PC-9 (cell line): ENCODE results near the gene NCAN. TPM values are rescaled to one million over a fixed set of nuclear protein-coding genes. Genes with fewer than 3 reads are reported as not detected.
A peak's percentile ranks its signal among the peaks of the same experiment; 100 is the strongest.
"Not testable (repeated sequence)": the region's sequence is repeated elsewhere in the genome, so short reads cannot be mapped to it uniquely, and the experiment has no call there.

Experiments
- BruUV-seq: library from RNA; stranded (reverse); fragments of 400-500 nt; replicated peaks from 2 replicates; lab custom pipeline; 2021; lab: Mats Ljungman, UMichigan
- CTCF ChIA-PET: fragments of 300-600 bp; sonication (Branson Sonifier 250); formaldehyde crosslinking; loops from one replicate; lab custom pipeline; 2022; ENCODE audit warnings: antibody characterized with exemption; lab: Charles Lee
- POLR2A ChIA-PET: fragments of 300-600 bp; sonication (Branson Sonifier 250); formaldehyde crosslinking; loops from one replicate; lab custom pipeline; 2022; ENCODE audit warnings: antibody characterized with exemption; ENCODE audit not compliant: unreplicated experiment; lab: Charles Lee
- DNase-seq, 2 experiments: peaks; one replicate each; pipeline versions ENCODE4 v3.0.0 to v3.0.0-alpha.2; 2015 to 2022; ENCODE audit warnings: mixed read lengths in 1 of 2
- H2AFZ ChIP-seq: fragments of 200-600 bp; sonication (generic); 2 replicates; pipeline ENCODE4 v1.8.1; 2017; ENCODE audit warnings: antibody characterized with exemption
- H3F3A ChIP-seq: fragments of 200-600 bp; sonication (generic); 2 replicates; pipeline ENCODE4 v1.8.1; 2017; ENCODE audit warnings: antibody characterized with exemption, mild to moderate bottlenecking, low read depth; ENCODE audit not compliant: insufficient read depth
- H3K27ac ChIP-seq: fragments of 200-600 bp; sonication (generic); 2 replicates; pipeline ENCODE4 v1.6.1; 2016; ENCODE audit warnings: mixed run types
- H3K27me3 ChIP-seq: fragments of 200-600 bp; sonication (generic); 2 replicates; pipeline ENCODE4 v1.6.1; 2016; ENCODE audit warnings: low read depth, mixed run types; ENCODE audit not compliant: insufficient read depth
- H3K36me3 ChIP-seq: fragments of 200-600 bp; sonication (generic); 2 replicates; pipeline ENCODE4 v1.6.1; 2016; ENCODE audit warnings: low read depth, mixed run types
- H3K4me1 ChIP-seq: fragments of 200-600 bp; sonication (generic); replicated peaks from 2 replicates; pipeline ENCODE4 v1.6.1; 2016; ENCODE audit warnings: mixed run types; ENCODE audit not compliant: insufficient read depth
- H3K4me2 ChIP-seq: fragments of 200-600 bp; sonication (generic); 2 replicates; pipeline ENCODE4 v1.6.1; 2017; ENCODE audit warnings: mixed run types
- H3K4me3 ChIP-seq: fragments of 200-600 bp; sonication (generic); 2 replicates; pipeline ENCODE4 v1.6.1; 2016; ENCODE audit warnings: mixed run types
- H3K79me2 ChIP-seq: fragments of 200-600 bp; sonication (generic); 2 replicates; pipeline ENCODE4 v1.6.1; 2017; ENCODE audit warnings: low read depth, mixed run types
- H3K9me2 ChIP-seq: fragments of 200-600 bp; sonication (generic); 2 replicates; pipeline ENCODE4 v1.8.1; 2017; ENCODE audit warnings: mild to moderate bottlenecking; ENCODE audit not compliant: insufficient read depth
- H3K9me3 ChIP-seq: fragments of 200-600 bp; sonication (generic); 2 replicates; pipeline ENCODE4 v1.8.1; 2016; ENCODE audit warnings: low read depth; ENCODE audit not compliant: insufficient read depth
- H4K20me1 ChIP-seq: fragments of 200-600 bp; sonication (generic); 2 replicates; pipeline ENCODE4 v1.8.1; 2017; ENCODE audit not compliant: insufficient read depth
- CTCF ChIP-seq: fragments of 200-600 bp; sonication (generic); conservative IDR thresholded peaks from 2 replicates; pipeline ENCODE4 v1.6.1; 2017; ENCODE audit warnings: mixed run types, antibody characterized with exemption, mild to moderate bottlenecking, moderate library complexity
- EZH2 ChIP-seq: fragments of 200-600 bp; sonication (generic); IDR thresholded peaks from 2 replicates; pipeline ENCODE4 v1.8.0; 2017; ENCODE audit warnings: antibody characterized with exemption, low read depth
- intact Hi-C: fragments of 100-400 bp; cut with micrococcal nuclease; formaldehyde crosslinking; loops from one replicate; pipeline ENCODE4 v1.10.0; 2022; ENCODE audit not compliant: unreplicated experiment
- total RNA-seq: library from RNA; stranded (reverse); gene quantifications from 2 replicates; pipeline ENCODE4 v1.2.3, GENCODE V29; 2021

NCAN gene
- total RNA-seq, 1 experiment from 2014 or later, result not detected

GRCh38 chr19:19170873-19171672 lies 40.7 kb upstream of the NCAN start:
- Histone ChIP-seq H3K36me3 (no peaks in the 10 kb centered on the region), H3K4me1 (peaks cover 9% of the 10 kb centered on the region), H3F3A (peaks cover 19% of the 10 kb centered on the region; the same call in 1 of the 2 replicates), H3K4me2 (no peak overlapping the region), H3K79me2 (no peaks in the 10 kb centered on the region), H3K27ac (no peak overlapping the region), H4K20me1 (no peaks in the 10 kb centered on the region), H3K4me3 (no peak overlapping the region), H3K27me3 (no peaks in the 10 kb centered on the region), H2AFZ (no peak overlapping the region), H3K9me3 (no peaks in the 10 kb centered on the region), H3K9me2 (no peaks in the 10 kb centered on the region)
- DNase-seq, result no peak
- no TSS peak for BruUV-seq
- intact Hi-C loops, result no loop called here
- ChIA-PET CTCF (no interaction called here), POLR2A (interaction anchor here (0.6 kb wide), 1 partner anchor 867 kb away, joined by 7 read pairs; no protein-coding TSS in a partner anchor)
- no peak for TF ChIP-seq CTCF
- no peak for TF ChIP-seq EZH2

GRCh38 chr19:19171821-19172532 lies 39.8 kb upstream of the NCAN start:
- TF ChIP-seq CTCF, result no peak
- TF ChIP-seq EZH2, result no peak
- no peak for DNase-seq
- no TSS peak for BruUV-seq
- intact Hi-C loops, result no loop called here
- H4K20me1 ChIP-seq, result no peaks in the 10 kb centered on the region
- H3K27me3 ChIP-seq, result no peaks in the 10 kb centered on the region
- H2AFZ ChIP-seq, result no peak overlapping the region
- H3K4me3 ChIP-seq, result no peak overlapping the region
- no peaks in the 10 kb centered on the region for H3K79me2 ChIP-seq
- no peaks in the 10 kb centered on the region for H3K9me2 ChIP-seq
- ChIA-PET CTCF (no interaction called here), POLR2A (no interaction called here)
- H3K36me3 ChIP-seq, result no peaks in the 10 kb centered on the region
- peaks cover 27% of the 10 kb centered on the region; the same call in 1 of the 2 replicates for H3F3A ChIP-seq
- H3K4me1 ChIP-seq, result peaks cover 9% of the 10 kb centered on the region
- H3K27ac ChIP-seq, result 0 out of 2 replicates have a peak overlapping the region, but pooled peaks have one; percentile 25
- 0 out of 2 replicates have a peak overlapping the region, but pooled peaks have one; percentile 32 for H3K4me2 ChIP-seq
- H3K9me3 ChIP-seq, result no peaks in the 10 kb centered on the region

- H3K27me3 ChIP-seq, BruUV-seq, POLR2A ChIA-PET, CTCF ChIA-PET, H3K36me3 ChIP-seq, H4K20me1 ChIP-seq, H3K9me2 ChIP-seq, H3K4me3 ChIP-seq, H2AFZ ChIP-seq, H3K79me2 ChIP-seq, H3K27ac ChIP-seq, intact Hi-C loops, DNase-seq, H3K9me3 ChIP-seq, H3K4me2 ChIP-seq, H3K4me1 ChIP-seq: not testable (repeated sequence)
- H3F3A ChIP-seq, result peaks cover 31% of the 10 kb centered on the region; the same call in 1 of the 2 replicates
Measured at GRCh38 chr19:19173243-19173642, 38.5 kb upstream of the NCAN start.
